GM21737 (cell line): Measurements from ENCODE around the gene SF3A2.

Experiments used
- ATAC-seq: cut with Tn5 transposase; IDR thresholded peaks from one replicate; pipeline ENCODE4 v1.9.1; 2021; ENCODE audit warnings: mild to moderate bottlenecking, moderate library complexity; ENCODE audit not compliant: unreplicated experiment

The SF3A2 gene

DNA sequence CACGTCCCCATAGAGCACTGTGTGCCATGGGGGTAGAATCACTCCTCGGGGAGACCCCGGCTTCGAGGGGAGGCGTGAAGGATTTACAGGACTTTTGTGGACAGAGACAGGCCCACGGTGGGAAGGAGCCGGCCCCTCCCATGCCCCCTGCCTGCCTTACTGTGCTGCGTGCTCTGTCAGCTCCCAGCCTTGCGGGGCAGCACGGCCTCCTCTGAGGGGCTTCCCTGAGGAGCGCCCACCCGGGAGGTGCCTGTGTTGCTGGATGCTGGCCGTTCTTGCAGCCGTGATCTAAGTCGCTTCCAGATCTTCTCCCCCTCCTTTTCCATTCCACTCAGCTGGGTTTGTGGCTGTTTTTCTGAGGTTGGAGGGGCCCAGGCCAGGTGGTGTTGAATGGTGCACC lies 29.6 kb upstream of the SF3A2 start:
- ATAC-seq, result no peak

DNA sequence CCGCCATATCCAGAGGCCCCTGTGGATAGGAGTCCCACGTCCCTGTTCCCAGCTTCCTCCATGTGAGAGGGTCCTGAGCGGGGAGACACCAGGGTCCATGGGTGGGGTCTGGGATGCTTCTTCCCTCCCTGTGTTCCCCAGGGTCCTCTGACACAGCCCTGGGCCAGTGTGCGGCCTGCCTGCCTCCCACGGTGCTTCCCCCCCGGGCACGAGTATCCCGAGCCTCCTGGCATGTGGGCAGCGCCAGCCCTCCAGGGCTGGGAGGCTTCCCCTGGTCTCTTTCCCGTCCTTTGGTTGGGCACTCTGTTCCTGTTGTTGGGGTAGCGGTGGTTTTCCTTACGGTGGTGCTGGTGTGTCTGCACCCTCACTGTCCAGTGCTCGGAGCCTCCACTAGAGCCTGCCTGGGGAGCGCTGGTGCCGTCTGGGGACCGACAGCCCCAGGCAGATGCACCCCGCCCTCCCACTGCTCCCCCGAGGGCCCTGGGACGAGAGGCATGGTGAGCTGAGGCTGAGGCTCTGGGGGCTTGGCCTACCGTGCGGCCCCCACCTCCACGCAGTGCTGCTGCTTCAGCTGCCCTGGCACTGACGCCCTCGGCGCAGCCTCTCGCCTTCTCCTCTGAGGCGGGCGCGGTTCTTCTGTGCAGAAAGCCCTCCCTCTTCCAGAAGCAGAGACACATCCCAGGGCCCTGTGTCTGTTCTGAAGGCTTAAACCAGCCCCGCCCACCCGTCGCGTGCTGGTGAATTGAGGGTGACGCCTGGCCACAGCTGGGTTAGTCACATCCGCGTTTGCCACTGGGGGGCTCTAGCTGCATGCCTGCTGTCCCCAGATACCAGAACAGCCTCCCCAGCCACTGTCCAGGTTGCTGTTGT lies 28.4 kb upstream of the SF3A2 start:
- no peak for ATAC-seq

DNA sequence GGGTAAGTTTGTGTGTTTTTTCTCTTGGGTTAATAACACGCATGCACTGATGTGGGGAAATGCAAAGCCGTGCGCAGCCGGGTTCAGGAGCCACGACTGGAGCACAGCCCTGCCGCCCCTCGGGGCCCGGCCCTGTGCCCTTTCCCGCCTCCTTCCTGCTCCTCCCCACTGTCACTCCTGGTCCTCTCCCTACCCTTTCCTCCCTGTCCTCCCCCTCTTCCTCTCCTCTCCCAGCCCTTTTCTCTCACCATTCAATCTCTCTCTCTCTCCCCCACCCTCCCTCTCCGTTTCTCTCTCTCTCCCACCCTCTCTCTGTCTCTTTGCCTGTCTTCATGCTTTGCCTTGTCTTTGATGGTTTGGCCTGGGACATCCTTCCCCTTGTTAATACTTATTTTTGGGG lies 27.6 kb upstream of the SF3A2 start:
- no peak for ATAC-seq

DNA sequence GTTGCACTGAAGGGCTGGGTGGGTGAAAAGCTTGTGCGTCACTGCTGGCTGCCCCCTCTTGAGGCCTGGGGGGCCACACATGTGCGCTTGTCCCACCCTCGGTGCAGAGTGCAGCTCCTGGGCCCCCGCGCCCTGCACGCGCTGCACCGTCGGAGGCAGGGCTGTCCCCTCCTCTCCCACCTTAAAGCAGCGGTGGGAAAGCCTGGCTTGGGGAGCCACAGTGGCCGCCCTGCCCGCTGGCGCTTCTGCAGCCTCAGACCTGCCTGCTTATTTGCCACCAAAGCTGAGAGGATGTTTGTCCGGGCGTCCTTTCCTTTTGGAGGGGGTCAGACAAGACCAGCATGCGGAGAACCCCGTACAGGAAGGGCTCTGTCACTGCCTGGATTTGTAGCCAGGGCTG lies 27.2 kb upstream of the SF3A2 start:
- ATAC-seq, result no peak

DNA sequence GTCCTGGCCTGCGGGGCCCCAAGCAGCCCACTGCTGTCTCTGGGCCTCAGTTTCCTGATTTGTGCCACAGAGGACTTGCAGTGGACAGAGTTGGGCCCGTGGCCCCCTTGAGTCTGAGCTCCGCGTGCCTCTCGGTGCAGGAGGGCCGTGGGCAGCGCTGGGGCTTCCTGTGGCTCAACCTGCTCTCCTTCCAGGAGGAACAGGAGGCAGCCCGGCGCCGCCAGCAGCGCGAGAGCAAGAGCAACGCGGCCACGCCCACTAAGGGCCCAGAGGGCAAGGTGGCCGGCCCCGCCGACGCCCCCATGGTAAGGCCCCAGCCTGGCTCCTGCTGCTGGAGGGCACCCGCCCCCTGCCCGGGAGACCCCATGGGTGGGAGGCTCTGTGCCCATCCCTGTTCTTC lies 26.4 kb upstream of the SF3A2 start:
- no peak for ATAC-seq

DNA sequence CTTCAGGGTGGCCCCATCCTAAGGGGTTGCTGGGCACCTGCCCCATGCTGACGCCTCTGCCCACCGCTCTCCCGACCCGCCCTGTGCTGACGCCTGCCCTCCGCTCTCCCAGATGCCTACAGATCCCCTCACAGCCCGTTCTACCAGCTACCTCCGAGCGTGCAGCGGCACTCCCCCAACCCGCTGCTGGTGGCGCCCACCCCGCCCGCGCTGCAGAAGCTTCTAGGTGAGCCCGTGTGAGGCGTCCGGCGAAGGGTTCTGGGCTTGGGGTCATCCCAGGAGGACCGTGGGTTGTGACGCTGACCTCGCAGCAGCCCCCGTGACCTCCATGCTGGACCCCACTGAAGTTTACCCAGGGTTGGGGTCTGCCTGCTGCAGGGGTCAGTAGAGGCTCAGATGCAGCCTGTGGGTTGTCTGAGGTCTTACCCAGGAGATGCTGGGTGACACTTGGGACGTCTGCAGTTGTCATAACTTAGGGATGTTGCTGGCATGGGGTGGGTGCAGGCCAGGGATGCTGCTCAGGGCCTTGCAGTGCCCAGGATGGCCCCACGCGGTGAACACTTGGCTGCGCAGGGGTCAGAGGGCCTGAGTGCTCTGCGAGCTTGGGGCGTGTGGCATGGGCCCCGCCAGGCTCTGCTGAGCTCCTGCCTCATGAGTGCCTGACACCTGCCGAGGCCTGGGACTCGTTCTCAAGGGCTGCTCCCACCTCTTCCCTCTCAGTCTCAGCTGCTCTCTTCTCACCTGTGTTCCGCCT lies 25.5 kb upstream of the SF3A2 start:
- ATAC-seq, result no peak

DNA sequence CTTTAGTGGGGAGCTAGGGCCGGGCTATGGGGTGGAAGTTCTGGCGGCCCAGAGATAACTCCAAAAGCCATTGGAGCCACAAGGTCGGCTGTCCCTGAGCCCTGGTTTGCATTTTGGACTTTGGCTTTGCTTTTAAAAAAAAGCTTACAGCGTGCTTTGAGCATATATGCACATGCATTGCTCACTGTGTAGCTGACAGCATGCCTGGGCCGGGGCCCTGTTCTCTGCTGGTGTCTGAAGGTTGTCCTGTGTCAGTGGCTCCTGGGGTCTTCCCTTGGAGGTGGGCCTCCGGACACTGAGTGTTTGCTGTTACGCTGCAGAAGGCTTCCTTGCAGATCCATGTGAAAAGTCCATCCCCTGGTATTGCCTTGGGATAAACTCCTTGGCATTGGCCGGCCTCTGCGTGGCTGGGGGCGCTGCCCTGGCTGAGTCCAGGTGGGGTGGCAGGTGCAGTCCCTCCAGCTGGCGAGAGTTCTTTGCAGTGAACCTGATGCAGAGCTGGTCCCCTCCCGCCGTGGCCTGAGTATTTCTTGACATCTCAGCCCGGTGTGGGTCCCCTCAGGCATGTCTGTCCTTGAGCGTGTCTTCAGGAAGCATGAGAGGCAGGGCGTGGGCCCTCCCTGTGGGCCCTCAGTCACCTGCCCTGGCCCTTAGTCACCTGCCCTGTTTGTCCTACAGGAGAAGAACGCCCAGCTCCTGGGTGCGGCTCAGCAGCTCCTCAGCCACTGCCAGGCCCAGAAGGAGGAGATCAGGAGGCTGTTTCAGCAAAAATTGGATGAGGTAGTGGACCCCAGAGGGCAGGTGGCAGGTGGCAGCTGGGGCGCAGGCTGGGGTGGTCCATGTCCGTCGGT lies 23.5 kb upstream of the SF3A2 start:
- no peak for ATAC-seq

DNA sequence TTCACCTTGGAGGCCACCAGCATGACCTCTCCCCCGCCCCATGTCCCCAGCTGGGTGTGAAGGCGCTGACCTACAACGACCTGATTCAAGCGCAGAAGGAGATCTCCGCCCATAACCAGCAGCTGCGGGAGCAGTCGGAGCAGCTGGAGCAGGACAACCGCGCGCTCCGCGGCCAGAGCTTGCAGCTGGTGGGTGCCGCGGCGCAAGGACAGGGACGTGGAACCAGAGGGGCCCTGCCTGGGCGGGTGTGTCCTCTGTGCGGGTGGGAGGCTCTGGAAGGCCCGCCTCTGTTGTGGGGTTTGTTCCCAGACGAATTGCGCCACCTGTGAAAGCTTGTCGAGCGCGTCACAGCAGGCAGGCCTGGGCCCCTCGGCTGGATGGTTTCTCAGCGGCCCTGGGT lies 22.8 kb upstream of the SF3A2 start:
- no peak for ATAC-seq

DNA sequence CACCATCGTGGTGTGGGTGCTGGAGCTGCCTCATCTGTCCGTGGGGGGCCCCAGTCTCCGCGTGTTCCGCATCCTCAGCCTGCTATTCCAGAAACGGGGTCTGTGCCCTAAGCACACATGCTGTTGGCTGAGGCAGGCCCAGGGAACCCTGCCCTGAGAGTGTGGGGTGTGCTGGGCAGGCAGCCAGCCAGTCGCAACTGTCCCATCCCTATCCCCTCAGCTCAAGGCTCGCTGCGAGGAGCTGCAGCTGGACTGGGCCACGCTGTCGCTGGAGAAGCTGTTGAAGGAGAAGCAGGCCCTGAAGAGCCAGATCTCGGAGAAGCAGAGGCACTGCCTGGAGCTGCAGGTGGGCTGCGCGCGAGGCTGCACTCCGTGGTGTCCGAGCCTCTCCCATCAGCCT lies 22.4 kb upstream of the SF3A2 start:
- no peak for ATAC-seq

DNA sequence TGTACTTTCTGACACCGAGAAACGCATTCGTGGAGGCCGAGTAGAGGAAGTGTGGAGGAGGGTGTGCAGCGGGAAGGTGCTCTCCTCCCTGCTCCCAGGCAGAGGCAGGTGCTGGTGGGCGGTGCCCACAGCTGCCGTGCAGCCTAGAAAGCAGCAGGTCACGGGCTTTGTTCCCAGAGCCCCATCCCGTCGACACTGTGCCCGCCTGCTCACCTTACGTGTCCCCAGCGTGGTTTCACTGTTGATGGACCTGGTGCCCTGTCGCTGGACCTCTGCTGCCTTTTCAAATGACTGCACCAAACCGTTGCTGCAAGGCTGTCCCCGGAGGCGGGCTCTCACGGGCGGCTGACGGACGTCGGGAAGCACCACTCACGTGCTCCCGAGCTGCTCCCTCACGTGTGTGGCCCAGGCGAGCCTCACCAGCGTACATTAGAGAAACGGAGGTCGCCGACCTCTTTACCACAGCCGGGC lies 21.3 kb upstream of the SF3A2 start:
- no peak for ATAC-seq

DNA sequence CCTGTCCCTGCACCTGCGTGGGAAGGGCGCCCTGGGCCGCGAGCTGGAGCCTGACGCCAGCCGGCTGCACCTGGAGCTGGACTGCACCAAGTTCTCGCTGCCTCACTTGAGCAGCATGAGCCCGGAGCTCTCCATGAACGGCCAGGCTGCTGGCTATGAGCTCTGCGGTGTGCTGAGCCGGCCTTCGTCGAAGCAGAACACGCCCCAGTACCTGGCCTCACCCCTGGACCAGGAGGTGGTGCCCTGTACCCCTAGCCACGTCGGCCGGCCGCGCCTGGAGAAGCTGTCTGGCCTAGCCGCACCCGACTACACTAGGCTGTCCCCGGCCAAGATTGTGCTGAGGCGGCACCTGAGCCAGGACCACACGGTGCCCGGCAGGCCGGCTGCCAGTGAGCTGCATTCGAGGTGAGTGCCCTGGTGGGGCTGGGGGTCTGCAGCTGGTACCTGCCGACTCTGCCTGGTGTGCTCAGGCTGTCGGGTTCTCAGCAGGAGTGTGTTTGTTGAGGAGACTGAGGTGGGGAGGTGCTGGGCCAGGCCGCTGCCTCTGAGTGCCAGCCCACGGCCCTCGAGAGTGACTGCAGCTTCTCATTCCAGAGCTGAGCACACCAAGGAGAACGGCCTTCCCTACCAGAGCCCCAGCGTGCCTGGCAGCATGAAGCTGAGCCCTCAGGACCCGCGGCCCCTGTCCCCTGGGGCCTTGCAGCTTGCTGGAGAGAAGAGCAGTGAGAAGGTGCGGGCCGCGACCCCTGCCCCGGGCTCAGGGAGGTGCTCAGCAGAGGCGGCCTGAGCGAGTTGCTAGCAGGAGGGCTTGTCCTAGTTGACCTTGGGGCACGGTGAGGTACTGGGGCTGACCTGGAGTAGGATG lies 20.0 kb upstream of the SF3A2 start:
- no peak for ATAC-seq

DNA sequence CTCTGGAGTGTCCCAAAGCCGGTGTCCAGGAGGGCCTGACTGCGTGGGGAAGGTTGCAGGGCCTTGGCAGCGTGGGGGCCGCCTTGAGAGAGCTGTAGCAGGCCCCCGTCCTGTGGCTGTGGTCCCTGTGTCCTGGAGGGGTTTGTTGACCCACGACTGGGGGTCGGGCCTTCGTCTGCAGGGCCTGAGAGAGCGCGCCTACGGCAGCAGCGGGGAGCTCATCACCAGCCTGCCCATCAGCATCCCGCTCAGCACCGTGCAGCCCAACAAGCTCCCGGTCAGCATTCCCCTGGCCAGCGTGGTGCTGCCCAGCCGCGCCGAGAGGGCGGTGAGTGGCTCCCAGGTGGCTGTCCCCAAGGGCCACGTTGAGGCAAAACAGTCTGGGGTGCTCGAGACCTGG lies 19.0 kb upstream of the SF3A2 start:
- ATAC-seq, result no peak

DNA sequence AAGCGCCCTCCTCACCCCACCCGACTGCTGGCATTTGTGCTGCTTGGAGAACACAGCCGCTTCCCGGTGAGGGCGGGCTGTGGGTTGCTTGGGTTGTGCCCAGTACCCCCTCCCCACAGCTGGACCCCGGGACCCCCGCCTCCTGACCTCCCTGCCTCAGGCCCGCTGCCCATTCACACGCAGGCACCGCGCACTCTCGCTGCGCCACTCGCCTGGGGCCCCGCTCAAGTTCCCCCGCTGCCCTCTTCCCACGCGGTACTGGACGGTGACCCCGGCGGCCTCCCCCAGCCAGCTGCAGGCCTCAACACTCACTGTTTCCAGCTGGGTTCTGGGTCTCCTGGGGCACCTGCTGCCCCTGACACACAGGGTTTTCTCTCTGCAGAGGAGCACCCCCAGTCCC lies 16.9 kb upstream of the SF3A2 start:
- ATAC-seq, result no peak

DNA sequence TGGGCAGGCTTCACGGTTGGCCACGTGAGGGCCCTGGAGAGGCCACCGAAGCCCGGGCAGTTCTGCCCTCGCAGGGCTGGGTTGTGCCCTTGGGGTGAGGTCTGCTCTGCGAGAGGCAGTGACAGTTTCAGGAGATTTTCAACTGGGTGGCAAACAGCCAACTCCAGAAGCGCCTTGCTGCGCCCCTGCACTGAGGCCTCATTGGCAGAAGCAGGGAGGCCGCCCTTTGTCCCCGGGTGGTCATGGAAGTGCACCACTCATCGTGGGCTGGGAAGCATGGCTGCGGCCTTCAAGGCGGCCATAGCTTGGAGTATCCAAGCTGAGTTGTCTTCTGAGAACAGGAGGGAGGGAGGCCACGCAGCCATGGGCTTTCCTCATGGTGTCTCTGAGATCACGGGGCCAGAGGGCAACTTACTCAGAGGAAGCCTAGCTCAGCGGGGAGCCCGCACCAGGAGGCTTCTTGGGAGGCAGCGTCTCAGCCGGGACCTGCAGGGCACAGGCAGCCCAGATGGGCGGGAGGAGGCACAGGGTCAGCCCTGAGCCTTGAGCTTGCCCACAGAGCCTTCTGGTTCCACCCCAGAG lies 15.3 kb upstream of the SF3A2 start:
- no peak for ATAC-seq

DNA sequence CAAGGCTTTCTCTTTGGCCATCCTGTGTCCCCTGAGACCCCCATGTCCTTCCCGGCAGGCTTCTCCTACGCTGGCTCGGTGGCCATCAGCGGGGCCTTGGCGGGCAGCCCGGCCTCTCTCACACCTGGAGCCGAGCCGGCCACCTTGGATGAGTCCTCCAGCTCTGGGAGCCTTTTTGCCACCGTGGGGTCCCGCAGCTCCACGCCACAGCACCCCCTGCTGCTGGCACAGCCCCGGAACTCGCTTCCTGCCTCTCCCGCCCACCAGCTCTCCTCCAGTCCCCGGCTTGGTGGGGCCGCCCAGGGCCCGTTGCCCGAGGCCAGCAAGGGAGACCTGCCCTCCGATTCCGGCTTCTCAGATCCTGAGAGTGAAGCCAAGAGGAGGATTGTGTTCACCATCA lies 14.7 kb upstream of the SF3A2 start:
- ATAC-seq, result no peak

DNA sequence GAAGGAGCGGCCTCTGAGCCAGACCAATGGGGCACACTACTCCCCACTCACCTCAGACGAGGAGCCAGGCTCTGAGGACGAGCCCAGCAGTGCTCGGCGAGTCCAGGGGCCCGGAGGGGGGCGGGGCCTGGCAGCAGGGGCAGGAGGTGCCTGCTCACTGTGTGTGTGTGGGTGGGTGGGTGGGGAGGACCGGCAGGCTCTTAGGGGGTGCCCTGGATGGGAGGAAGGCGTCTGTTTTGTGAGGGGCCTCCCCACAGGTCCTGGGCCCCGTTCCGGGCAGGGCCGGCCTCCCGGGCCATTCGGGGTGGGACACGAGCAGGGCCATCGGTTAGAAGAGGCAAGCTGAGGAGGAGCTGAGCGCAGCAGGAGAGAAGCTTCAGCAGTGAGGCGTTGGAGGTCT lies 13.2 kb upstream of the SF3A2 start:
- no peak for ATAC-seq

DNA sequence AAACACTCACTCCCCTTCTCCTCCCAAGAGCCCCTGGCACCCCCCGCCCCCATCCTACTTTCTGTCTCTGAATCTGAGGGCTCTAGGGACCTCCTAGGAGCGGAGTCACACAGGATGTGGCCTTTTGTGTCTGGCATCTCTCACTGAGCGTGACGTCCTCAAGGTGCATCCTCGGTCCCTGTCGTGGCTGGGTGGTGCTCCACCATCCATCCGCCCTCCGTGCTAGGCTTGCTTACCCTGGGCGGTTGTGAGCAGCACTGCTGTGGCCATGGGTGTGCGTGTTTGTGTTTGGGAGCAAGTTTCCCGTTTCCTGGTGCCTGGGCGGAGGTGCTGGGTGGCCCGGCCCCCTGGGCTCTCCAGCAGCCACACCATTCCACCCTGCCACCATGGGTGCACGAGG lies 12.7 kb upstream of the SF3A2 start:
- ATAC-seq, result no peak

DNA sequence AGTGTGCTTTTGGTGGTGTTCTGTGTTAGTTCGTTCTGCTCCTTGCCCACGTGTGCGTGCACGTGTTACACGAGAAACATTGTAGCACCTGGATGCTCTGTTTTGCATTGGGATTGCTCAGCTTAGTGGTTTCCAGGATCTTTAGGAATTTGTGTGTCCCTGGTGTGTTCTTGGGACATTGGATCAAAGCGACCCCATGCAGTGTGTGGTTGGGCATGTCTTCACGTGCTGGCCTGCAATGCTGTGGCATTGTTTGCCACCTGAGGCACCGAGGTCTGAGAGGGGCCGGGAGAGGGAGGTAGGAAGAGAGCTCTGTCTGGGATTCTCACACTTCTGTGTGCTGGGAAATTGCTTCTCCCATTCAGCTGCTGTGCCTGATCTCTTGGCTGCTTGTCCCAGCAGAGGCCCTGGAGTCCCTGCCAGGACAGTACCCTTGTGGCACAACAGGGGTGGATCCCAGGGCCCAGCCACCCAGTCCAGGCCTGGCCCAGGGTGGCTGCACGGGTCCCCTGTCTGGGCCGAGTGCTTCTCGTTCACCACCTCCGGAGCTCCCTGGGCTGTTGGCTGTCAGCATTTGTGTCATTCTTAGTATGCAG lies 11.8 kb upstream of the SF3A2 start:
- no peak for ATAC-seq

DNA sequence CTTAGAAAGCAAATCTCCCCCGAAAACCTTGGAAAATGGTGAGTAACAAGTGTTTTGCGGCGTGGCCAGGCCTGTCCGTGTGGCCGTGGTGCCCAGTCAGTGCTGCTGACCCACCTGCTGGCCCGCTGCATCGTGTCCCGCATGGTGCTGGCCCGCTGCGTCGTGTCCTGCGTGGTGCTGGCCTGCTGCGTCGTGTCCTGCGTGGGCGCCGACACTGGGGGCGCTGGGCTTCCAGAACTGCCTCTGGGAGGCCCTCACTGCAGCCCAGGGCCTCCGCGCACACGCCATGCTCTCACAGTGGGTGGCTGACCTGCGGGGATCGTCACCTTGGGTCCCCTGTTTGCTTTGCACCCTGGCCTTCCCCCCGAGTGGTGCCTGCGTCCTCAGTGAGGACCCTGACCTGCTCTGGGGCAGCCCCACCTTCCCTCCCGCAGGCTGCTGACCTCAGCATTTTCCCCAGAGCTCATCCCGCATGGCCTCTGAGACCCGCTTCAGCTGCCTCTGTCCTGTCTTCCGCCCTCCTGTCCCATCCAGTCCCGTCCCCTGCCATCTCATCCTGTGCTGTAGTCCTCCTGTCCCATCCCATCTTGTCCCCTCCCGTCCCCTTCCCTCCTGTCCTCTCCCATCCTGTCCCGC lies 11.1 kb upstream of the SF3A2 start:
- ATAC-seq, result no peak
